Measurements from ENCODE around the gene JMY. TPM values are rescaled to one million over a fixed set of nuclear protein-coding genes. Genes with fewer than 3 reads are reported as not detected.

Gene JMY
- polyA plus RNA-seq, 1 experiment: 2.1 TPM

- ChIA-PET CTCF (no interaction called here), POLR2A (no interaction called here)
- DNase-seq (ENCODE audit: low read depth): no peak
- no peak for TF ChIP-seq CTCF (IDR thresholded peaks at IDR 0.05; ENCODE audit: insufficient read depth, low read depth, low read length)
- Histone ChIP-seq H3K36me3 (ENCODE audit: control insufficient read depth, insufficient read depth, low read length) (no peaks in the 10 kb centered on the region), H3K4me3 (ENCODE audit: low read depth, low read length) (no peak overlapping the region), H3K27me3 (ENCODE audit: control insufficient read depth, insufficient read depth, low read length) (no peaks in the 10 kb centered on the region)
These were observed 93.5 kb downstream of the JMY start for GRCh38 chr5:79329453-79329852.

- no peak for TF ChIP-seq CTCF (IDR thresholded peaks at IDR 0.05; ENCODE audit: insufficient read depth, low read depth, low read length)
- no peaks in the 10 kb centered on the region for H3K27me3 ChIP-seq (ENCODE audit: control insufficient read depth, insufficient read depth, low read length)
- no peak overlapping the region for H3K4me3 ChIP-seq (ENCODE audit: low read depth, low read length)
- ChIA-PET CTCF (no interaction called here), POLR2A (no interaction called here)
- no peaks in the 10 kb centered on the region for H3K36me3 ChIP-seq (ENCODE audit: control insufficient read depth, insufficient read depth, low read length)
- DNase-seq (ENCODE audit: low read depth): no peak
These were observed 94.1 kb downstream of the JMY start for GRCh38 chr5:79330071-79330470.

GRCh38 chr5:79333852-79334557 lies 98.1 kb downstream of the JMY start:
- CTCF ChIA-PET: no interaction called here
- DNase-seq (ENCODE audit: low read depth): no peak
- POLR2A ChIA-PET: no interaction called here

GRCh38 chr5:79346420-79346824 lies 110.5 kb downstream of the JMY start:
- no peak for TF ChIP-seq CTCF (IDR thresholded peaks at IDR 0.05; ENCODE audit: insufficient read depth, low read depth, low read length)
- peak; percentile 46 for DNase-seq (ENCODE audit: low read depth)
- Histone ChIP-seq H3K4me3 (ENCODE audit: low read depth, low read length) (no peak overlapping the region), H3K27me3 (ENCODE audit: control insufficient read depth, insufficient read depth, low read length) (no peaks in the 10 kb centered on the region; the same call in 1 of the 2 replicates), H3K36me3 (ENCODE audit: control insufficient read depth, insufficient read depth, low read length) (no peaks in the 10 kb centered on the region)
- ChIA-PET CTCF (interaction anchor here (0.6 kb wide), 1 partner anchor 46 kb away, joined by 3 read pairs; no protein-coding TSS in a partner anchor), POLR2A (no interaction called here)

More at GRCh38 chr5:79333852-79334557, 98.1 kb downstream of the JMY start:
- Histone ChIP-seq H3K27me3 (ENCODE audit: control insufficient read depth, insufficient read depth, low read length) (no peaks in the 10 kb centered on the region; the same call in 1 of the 2 replicates), H3K4me3 (ENCODE audit: low read depth, low read length) (no peak overlapping the region), H3K36me3 (ENCODE audit: control insufficient read depth, insufficient read depth, low read length) (no peaks in the 10 kb centered on the region)
- TF ChIP-seq CTCF (IDR thresholded peaks at IDR 0.05; ENCODE audit: insufficient read depth, low read depth, low read length): no peak

- TF ChIP-seq CTCF (IDR thresholded peaks at IDR 0.05; ENCODE audit: insufficient read depth, low read depth, low read length): no peak
- CTCF ChIA-PET: no interaction called here
- H3K4me3 ChIP-seq (ENCODE audit: low read depth, low read length): no peak overlapping the region
- POLR2A ChIA-PET: no interaction called here
- H3K27me3 ChIP-seq (ENCODE audit: control insufficient read depth, insufficient read depth, low read length): no peaks in the 10 kb centered on the region
- H3K36me3 ChIP-seq (ENCODE audit: control insufficient read depth, insufficient read depth, low read length): no peaks in the 10 kb centered on the region
- no peak for DNase-seq (ENCODE audit: low read depth)
These were observed 113.1 kb downstream of the JMY start for GRCh38 chr5:79349047-79349446.
